Gastrocnemius medialis (tissue), 4 donors: ENCODE data around the gene RELT.
A peak's percentile ranks its signal among the peaks of the same experiment; 100 is the strongest.

Experiments
- CTCF ChIP-seq, 5 experiments: fragments of 450-650 bp in 3 of 5; fragments of 200-600 bp in 2 of 5; sonication (generic) in 2 of 5; IDR thresholded peaks in 4 of 5; conservative IDR thresholded peaks in 1 of 5; 1 replicate in 4 of 5; 2 replicates in 1 of 5; pipeline ENCODE4 v1.5.1; 2016 to 2019; ENCODE audit warnings: antibody characterized with exemption in 5 of 5, mild to moderate bottlenecking in 3 of 5, moderate library complexity in 3 of 5
- POLR2A ChIP-seq, 2 donors: fragments of 450-650 bp; IDR thresholded peaks; one replicate each; pipeline ENCODE4 v1.6.1; 2017; ENCODE audit warnings: antibody characterized with exemption in 2 of 2, mild to moderate bottlenecking in 2 of 2, moderate library complexity in 2 of 2

GRCh38 chr11:73330569-73331093, 45.6 kb upstream of the RELT start:
- no peak for TF ChIP-seq POLR2A (IDR thresholded peaks at IDR 0.05)
- peak in 1 of 5 experiments; percentile 10 for TF ChIP-seq CTCF (IDR thresholded peaks at IDR 0.05 in 4 of 5, conservative IDR thresholded peaks at IDR 0.05 in 1 of 5)
